ENCODE results near the gene SUN5. TPM values are rescaled to one million over a fixed set of nuclear protein-coding genes. Genes with fewer than 3 reads are reported as not detected.
A peak's percentile ranks its signal among the peaks of the same experiment; 100 is the strongest.

Gene SUN5
- total and polyA plus RNA-seq, 9 donors = not detected

- Histone ChIP-seq H3K27me3 (ENCODE audit: control insufficient read depth, insufficient read depth, low read length) (no peaks in the 10 kb centered on the region), H3K4me3 (ENCODE audit: low read length) (no peak overlapping the region), H3K27ac (ENCODE audit: low read length) (no peak overlapping the region), H3K9me3 (replicated peaks; ENCODE audit: control insufficient read depth, low read depth, low read length) (peaks cover 6% of the 10 kb centered on the region), H3K4me1 (ENCODE audit: control insufficient read depth, insufficient read depth, low read length) (no peaks in the 10 kb centered on the region), H3K36me3 (ENCODE audit: control insufficient read depth, insufficient read depth, low read length) (no peaks in the 10 kb centered on the region)
- no peak for DNase-seq
- 78% methylated on average over 8 of the region's 8 CpGs for WGBS (ENCODE audit: insufficient coverage)
Observed at GRCh38 chr20:33005908-33006775, 1.9 kb upstream of the SUN5 start.

DNA sequence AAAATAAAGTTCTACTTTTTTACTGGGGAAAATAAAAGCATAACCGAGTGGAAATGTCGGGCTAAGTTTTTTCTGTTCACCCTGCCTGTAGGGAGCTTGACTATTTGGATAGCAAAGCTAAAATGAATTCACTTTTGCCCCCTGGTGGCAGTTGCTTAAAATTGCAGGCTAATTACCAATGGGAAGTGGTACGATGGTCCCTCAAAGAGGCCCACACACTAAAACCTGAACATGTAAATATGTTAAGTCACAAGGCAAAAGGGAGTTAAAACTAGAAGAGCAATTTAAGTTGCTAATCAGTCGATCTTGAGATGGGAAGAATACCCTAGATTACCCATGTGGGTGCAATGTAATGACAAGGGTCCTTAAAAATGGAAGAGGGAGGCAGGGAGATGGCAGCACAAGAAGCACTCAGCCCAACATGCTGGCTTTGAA lies 916 bp upstream of the SUN5 start:
- no peak for DNase-seq
- no peaks in the 10 kb centered on the region for H3K4me1 ChIP-seq (ENCODE audit: control insufficient read depth, insufficient read depth, low read length)
- H3K27me3 ChIP-seq (ENCODE audit: control insufficient read depth, insufficient read depth, low read length) = peaks cover 2% of the 10 kb centered on the region
- H3K27ac ChIP-seq (ENCODE audit: low read length) = no peak overlapping the region
- 30% methylated on average over 3 of the region's 4 CpGs for WGBS (ENCODE audit: insufficient coverage)
- H3K4me3 ChIP-seq (ENCODE audit: low read length) = no peak overlapping the region
- H3K9me3 ChIP-seq (replicated peaks; ENCODE audit: control insufficient read depth, low read depth, low read length) = peaks cover 6% of the 10 kb centered on the region
- H3K36me3 ChIP-seq (ENCODE audit: control insufficient read depth, insufficient read depth, low read length) = no peaks in the 10 kb centered on the region

DNA sequence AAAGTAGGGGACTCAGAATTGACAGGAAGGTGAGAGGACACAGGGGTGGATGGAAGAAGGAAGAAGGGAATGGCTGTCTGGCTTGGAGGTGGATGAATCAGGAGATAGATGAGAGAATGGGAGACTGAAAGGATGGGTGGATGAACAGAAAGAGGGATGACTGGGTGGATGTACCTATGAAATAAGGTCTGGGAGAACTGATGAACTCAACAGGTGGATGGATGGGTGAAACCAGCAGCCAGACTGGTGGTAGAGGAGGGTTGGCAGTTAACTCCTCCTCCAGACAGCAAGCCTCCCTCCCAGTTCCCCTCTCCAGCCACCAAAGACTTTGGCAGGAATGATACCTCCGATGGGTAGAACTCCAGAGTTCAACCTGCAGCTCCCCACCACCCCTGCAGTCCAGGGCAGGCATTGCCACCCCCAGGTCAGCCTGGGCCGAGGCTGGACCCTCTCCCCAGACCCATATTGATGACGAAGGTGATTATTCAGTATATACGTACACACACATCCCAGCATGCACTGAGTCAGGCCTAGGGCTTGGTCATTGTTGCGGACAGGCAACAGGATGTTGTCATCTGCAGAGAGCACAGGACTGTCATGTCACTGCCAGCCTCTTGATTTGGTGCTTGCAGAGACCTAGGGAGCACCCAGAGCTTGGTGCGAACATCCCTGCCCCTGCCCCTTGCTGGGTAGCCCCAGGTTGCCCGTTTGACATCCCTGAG lies 2.0 kb downstream of the SUN5 start:
- Histone ChIP-seq H3K4me3 (ENCODE audit: low read length) (no peak overlapping the region), H3K27ac (ENCODE audit: low read length) (no peak overlapping the region), H3K27me3 (ENCODE audit: control insufficient read depth, insufficient read depth, low read length) (peaks cover 6% of the 10 kb centered on the region), H3K4me1 (ENCODE audit: control insufficient read depth, insufficient read depth, low read length) (no peaks in the 10 kb centered on the region), H3K36me3 (ENCODE audit: control insufficient read depth, insufficient read depth, low read length) (no peaks in the 10 kb centered on the region), H3K9me3 (replicated peaks; ENCODE audit: control insufficient read depth, low read depth, low read length) (peaks cover 6% of the 10 kb centered on the region)
- DNase-seq = no peak
- 93% methylated on average over 5 of the region's 7 CpGs for WGBS (ENCODE audit: insufficient coverage)

DNA sequence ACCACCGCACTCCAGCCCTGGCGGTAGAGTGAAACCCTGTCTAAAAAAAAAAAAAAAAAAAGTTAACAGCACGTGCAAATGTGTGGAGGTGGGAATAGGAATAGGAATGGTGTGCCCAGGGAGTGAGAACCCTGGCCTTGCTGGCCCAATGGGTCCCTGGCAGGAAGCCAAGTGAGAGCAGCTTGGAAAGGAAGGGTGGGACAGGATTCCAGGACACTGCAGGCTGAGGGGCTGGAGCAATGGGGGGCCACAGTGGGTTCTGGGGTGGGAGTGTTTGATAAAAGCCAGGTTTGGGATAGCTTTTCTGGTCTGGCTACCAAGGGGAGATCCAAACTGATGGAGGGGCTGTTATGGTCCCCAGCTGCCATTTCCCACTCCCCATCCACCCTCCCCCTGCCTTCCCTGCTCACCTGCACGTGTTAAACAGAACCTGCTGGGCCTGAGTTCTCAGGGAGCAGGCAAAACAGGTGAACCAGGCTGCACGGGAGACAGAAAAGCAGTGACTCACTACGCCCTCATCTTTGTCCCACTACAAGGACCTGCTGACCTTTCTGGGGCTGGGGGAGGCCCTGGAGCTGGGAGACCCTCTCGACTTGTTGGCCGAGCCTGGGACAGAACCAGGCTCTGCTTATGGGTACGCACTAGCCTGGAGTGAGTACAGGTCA lies 3.3 kb downstream of the SUN5 start:
- Histone ChIP-seq H3K9me3 (replicated peaks; ENCODE audit: control insufficient read depth, low read depth, low read length) (peaks cover 6% of the 10 kb centered on the region), H3K27me3 (ENCODE audit: control insufficient read depth, insufficient read depth, low read length) (peaks cover 6% of the 10 kb centered on the region), H3K27ac (ENCODE audit: low read length) (no peak overlapping the region), H3K36me3 (ENCODE audit: control insufficient read depth, insufficient read depth, low read length) (no peaks in the 10 kb centered on the region), H3K4me3 (ENCODE audit: low read length) (no peak overlapping the region), H3K4me1 (ENCODE audit: control insufficient read depth, insufficient read depth, low read length) (no peaks in the 10 kb centered on the region)
- no peak for DNase-seq
- 57% methylated on average over 8 of the region's 9 CpGs for WGBS (ENCODE audit: insufficient coverage)

DNA sequence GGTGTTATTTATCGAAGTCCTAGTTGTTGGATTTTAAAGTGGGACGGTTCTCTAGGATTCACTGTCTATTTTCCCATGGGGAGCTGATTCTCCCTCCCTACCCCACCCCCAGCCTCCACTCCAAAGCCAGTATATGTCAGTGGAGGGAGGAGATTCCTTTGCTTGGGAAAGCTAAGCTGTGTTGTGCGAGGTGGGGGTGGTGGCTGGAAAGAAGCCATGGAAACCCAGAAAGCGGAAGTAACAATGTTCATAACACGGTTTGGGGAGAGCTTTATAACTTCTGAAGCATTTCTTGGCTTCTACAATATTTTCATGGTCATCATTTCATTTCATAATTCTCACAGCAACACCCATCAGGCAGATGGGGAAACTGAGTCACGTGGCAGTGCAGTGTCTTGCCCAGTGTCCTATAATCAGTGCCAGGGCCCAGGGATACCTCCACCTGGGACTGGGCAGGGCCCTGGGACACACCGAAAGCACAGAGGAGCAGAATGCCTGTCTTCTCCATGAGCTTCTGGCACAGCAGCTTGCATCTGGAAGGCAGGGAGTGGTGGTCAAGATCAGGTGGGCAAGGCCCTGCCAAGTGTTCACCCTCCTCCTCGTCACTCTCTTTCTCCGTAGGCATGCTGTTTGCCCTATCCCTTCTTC lies 4.5 kb downstream of the SUN5 start:
- 90% methylated on average over 3 of the region's 9 CpGs for WGBS (ENCODE audit: insufficient coverage)
- Histone ChIP-seq H3K9me3 (replicated peaks; ENCODE audit: control insufficient read depth, low read depth, low read length) (no peaks in the 10 kb centered on the region), H3K27me3 (ENCODE audit: control insufficient read depth, insufficient read depth, low read length) (peaks cover 6% of the 10 kb centered on the region), H3K36me3 (ENCODE audit: control insufficient read depth, insufficient read depth, low read length) (no peaks in the 10 kb centered on the region), H3K4me3 (ENCODE audit: low read length) (no peak overlapping the region), H3K27ac (ENCODE audit: low read length) (no peak overlapping the region), H3K4me1 (ENCODE audit: control insufficient read depth, insufficient read depth, low read length) (no peaks in the 10 kb centered on the region)
- DNase-seq = peak; percentile 35

GRCh38 chr20:32997431-32997830 lies 6.8 kb downstream of the SUN5 start:
- no peak for DNase-seq
- Histone ChIP-seq H3K27ac (ENCODE audit: low read length) (no peak overlapping the region), H3K4me1 (ENCODE audit: control insufficient read depth, insufficient read depth, low read length) (no peaks in the 10 kb centered on the region), H3K36me3 (ENCODE audit: control insufficient read depth, insufficient read depth, low read length) (no peaks in the 10 kb centered on the region), H3K27me3 (ENCODE audit: control insufficient read depth, insufficient read depth, low read length) (peaks cover 6% of the 10 kb centered on the region), H3K4me3 (ENCODE audit: low read length) (no peak overlapping the region), H3K9me3 (replicated peaks; ENCODE audit: control insufficient read depth, low read depth, low read length) (no peaks in the 10 kb centered on the region)
- 66% methylated on average over 2 of the region's 2 CpGs for WGBS (ENCODE audit: insufficient coverage)

DNA sequence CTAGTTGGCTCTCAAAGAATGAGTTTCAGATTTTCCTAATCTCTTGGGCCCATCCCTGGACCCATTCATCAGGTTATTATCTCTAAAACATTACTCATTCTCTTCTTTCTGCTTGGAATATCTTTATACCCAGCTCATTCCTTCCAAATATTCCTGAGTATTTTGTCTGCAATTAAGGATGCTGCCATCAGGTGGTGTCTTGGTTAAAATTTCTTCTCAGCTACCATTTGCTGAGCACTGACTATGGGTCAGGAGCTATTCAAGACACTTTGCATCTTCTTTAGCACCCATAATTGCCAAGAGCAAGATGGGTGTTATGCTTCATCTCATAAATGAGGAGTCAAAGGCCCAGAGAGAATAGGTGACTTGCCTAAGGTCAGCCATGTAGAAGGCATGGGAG lies 8.4 kb downstream of the SUN5 start:
- H3K36me3 ChIP-seq (ENCODE audit: control insufficient read depth, insufficient read depth, low read length) = no peaks in the 10 kb centered on the region
- no peak for DNase-seq
- H3K9me3 ChIP-seq (replicated peaks; ENCODE audit: control insufficient read depth, low read depth, low read length) = no peaks in the 10 kb centered on the region
- H3K4me3 ChIP-seq (ENCODE audit: low read length) = no peak overlapping the region
- no peak overlapping the region for H3K27ac ChIP-seq (ENCODE audit: low read length)
- H3K4me1 ChIP-seq (ENCODE audit: control insufficient read depth, insufficient read depth, low read length) = no peaks in the 10 kb centered on the region
- peaks cover 7% of the 10 kb centered on the region for H3K27me3 ChIP-seq (ENCODE audit: control insufficient read depth, insufficient read depth, low read length)

- Histone ChIP-seq H3K9me3 (replicated peaks; ENCODE audit: control insufficient read depth, low read depth, low read length) (no peaks in the 10 kb centered on the region), H3K4me1 (ENCODE audit: control insufficient read depth, insufficient read depth, low read length) (no peaks in the 10 kb centered on the region), H3K27me3 (ENCODE audit: control insufficient read depth, insufficient read depth, low read length) (peaks cover 4% of the 10 kb centered on the region), H3K27ac (ENCODE audit: low read length) (no peak overlapping the region), H3K36me3 (ENCODE audit: control insufficient read depth, insufficient read depth, low read length) (no peaks in the 10 kb centered on the region), H3K4me3 (ENCODE audit: low read length) (no peak overlapping the region)
- DNase-seq = no peak
- WGBS (ENCODE audit: insufficient coverage) = 80% methylated on average over 8 of the region's 8 CpGs
Observed at GRCh38 chr20:32993496-32994050, 10.7 kb downstream of the SUN5 start.

DNA sequence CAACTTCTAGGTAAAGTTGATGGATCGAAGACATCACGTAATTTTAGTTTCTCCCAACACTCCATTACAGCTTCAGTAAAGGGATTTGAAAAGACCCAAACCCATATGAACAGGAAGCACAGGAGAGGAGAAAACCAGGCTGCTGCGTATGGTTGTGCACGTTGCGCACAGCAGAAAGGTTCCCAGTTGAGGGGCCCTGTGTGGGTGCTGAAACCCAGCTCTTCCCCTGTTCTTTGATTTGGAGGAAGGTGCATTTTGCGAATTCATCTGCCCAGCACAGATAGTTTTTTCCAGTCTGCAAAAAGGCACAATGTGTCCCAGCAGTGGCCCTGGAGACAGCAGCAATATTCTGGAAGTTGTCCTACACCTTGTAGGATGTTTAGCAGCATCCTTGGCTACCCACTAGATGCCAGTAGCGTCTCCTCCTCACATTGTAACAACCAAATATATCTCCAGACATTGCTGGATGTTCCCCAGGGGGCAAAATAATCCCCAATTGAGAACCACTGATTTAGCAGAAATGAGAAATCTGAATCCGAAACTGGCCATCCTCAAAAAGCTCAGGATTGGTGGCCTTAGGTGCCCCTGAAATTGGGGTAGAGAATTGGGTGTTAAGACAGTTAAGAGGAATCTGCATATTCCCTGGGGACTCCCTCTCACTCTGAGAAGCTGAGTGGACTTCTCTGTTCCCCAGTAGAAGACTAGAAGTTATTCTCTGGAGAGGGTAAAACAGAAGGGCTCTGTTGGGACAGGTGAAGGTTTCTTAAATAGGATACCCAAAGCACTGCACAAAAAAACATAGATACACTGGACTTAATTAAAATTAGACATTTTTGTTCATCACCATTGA lies 12.2 kb downstream of the SUN5 start:
- H3K4me1 ChIP-seq (ENCODE audit: control insufficient read depth, insufficient read depth, low read length) = no peaks in the 10 kb centered on the region
- H3K36me3 ChIP-seq (ENCODE audit: control insufficient read depth, insufficient read depth, low read length) = no peaks in the 10 kb centered on the region
- no peak for DNase-seq
- H3K27me3 ChIP-seq (ENCODE audit: control insufficient read depth, insufficient read depth, low read length) = peaks cover 2% of the 10 kb centered on the region
- H3K4me3 ChIP-seq (ENCODE audit: low read length) = no peak overlapping the region
- WGBS (ENCODE audit: insufficient coverage) = 75% methylated on average over 4 of the region's 8 CpGs
- H3K9me3 ChIP-seq (replicated peaks; ENCODE audit: control insufficient read depth, low read depth, low read length) = no peaks in the 10 kb centered on the region
- no peak overlapping the region for H3K27ac ChIP-seq (ENCODE audit: low read length)
